GM19043 (cell line): ENCODE results near the gene NDRG4.
"Not testable (repeated sequence)": the region's sequence is repeated elsewhere in the genome, so short reads cannot be mapped to it uniquely, and the experiment has no call there.

Experiments
- ATAC-seq: cut with Tn5 transposase; IDR thresholded peaks from one replicate; pipeline ENCODE4 v1.9.1; 2021; ENCODE audit warnings: low read depth; ENCODE audit not compliant: unreplicated experiment

The NDRG4 gene

DNA sequence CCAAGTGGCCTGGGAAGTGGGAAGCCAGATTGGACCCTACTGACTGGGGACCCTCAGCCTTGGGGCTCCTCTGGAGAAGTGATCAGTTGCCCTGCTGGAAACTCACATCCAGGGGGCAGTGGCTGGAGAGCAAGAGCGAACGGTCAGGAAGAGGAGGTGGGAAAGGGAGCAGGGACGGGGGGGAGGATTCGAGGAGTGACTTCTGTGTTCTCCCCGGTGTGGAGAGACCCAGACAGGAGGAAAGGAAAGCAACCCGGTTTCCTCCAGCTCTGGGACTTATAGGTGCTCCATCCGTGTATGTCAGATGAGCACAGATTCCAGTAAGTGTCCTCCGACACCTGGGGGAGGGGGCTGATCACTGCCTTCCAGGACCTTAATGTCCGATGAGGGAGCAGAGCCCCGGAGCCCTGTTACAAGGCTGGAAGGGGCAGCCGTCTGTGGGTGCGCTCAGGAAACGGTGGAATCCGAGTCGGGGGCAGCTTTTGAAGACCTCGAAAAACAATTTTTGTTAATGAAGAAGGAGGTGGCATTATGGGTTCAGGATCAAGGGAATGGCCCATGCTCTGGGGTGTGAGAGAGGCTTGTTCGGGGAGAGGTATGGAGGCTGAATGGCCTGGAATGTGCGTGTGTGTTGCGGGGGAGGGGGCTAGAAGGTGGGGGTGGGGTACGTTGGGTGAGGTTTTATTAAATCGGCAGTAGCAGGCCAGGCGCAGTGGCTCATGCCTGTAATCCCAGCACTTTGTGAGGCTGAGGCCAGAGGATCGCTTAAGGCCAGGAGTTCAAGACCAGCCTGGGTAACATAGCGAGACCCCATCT lies 34.8 kb upstream of the NDRG4 start:
- ATAC-seq: no peak

DNA sequence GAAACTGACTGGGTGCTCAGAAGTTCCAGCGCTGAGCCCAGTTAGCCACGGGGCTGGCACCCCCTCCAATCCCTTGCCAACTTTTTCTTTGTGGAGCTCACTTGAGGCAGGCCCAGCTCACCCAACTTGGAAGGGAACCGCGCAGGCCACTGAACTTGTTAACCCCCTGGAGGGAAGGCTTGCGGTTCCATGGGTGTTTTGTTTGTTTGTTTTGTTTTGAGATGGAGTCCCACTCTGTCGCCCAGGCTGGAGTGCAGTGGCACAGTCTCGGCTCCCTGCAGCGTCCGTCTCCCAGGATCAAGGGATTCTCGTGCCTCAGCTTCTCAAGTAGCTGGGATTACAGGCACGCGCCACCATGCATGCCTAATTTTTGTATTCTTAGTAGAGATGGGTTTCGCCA lies 34.1 kb upstream of the NDRG4 start:
- ATAC-seq: no peak

DNA sequence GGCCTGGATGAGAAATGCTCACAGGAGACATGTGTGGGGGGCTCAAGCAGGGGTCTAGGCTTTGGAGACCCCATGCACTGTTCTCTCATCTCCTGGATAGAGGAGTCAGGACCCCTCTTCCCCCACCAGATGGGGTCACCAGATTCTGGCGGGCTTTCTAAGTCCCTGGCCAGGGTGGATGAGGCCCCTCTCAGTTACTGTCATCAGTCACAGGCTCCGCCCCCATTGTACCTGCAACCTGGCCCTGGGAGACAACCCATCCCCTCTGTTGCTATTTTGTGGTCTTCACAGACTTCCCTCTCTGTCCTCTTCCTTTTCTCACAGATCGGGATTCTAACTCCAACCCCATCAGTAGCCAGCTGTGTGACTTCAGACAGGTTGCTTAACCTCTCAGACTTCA lies 33.5 kb upstream of the NDRG4 start:
- no peak for ATAC-seq

DNA sequence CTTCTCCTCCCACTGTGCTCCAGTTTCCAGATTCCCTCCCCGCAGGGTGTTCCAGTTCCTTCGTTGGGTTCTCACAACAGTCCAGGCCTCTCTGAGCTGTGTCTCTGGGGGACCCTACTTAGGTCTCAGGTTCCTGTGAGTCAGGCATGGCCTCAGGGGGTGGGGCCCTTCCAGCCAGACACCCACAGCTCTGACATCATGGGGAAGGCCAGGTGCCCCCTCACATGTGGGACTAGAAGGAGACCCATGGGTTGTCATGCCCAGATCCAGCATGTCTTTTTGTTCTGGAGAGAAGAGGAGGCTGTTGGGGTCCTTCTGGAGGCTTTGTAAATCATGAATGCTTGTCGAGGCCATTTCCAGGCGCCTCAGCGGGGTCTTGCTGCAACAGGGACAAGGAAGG lies 32.0 kb upstream of the NDRG4 start:
- ATAC-seq: no peak

DNA sequence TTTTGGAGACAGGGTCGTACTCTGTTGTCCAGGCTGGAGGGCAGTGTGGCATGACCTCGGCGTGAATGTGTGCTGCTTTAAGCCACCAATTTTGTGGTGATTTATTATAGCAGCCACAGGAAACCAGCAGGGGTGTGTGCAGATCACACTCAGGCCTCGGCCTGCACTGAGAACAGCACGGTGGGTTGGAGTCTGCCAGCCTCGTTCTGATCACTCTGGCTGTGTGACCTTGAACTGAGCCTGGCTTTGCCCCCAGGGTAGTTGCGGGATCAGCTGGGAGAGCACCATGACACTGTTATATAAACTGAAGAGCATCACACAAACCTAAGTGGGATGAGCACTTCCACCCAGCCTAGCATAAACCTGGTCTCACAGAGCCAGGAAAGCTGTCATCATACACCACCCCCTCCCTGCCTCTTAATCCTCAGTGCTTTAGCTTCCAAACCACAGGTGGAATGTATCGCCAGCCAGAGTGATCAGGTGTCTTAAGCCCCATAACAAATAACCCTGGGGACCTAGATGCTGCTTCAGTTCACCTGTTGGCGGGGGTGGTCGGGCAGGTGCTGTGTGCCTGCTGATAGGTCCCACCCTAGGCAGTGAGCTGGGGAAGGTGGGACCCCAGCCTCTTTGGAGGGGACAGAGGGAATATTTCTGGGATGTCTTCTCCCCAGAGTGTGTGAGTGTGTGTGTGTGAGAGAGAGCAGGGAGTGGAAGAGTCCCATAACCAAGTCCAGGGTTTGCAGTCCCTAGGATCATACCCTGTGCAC lies 28.6 kb upstream of the NDRG4 start:
- no peak for ATAC-seq

DNA sequence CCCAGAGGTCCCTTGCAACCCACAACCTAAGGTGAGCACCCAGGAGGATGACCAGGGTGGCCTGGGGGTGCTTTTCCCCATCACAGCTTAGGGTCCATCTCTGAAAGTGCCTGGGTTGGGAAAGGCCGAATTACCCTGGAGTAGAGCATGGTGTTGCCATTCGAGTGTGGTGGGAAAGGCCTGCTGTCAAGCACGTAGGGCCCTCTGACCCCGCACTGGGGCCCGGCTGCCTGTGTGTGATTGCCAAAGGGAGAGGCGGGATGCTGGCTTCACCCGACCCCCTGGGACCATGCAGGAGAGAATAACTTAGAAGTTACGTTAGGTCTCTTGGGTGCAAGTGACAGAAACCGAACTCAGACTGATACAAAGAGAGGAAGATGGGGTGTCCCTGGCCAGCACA lies 27.7 kb upstream of the NDRG4 start:
- ATAC-seq: no peak

DNA sequence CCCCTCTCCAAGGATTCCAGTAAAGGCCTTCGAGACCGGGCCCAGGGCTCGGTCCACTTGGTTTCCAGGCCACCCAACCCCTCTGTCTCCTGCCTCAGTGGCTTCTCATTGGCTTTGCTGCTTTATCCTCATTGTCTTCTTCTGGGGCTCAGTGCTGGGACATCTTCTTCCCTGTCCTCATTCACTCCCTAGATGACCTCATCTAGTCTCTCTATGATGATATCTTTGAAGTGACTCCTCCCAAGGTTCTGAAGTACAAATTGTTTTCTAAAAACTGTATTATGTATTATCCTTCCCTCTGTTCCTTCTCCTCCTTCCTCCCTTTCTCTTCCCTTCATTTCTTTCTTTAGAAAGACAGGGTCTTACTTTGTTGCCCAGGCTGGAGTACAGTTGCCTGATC lies 27.1 kb upstream of the NDRG4 start:
- ATAC-seq: no peak

DNA sequence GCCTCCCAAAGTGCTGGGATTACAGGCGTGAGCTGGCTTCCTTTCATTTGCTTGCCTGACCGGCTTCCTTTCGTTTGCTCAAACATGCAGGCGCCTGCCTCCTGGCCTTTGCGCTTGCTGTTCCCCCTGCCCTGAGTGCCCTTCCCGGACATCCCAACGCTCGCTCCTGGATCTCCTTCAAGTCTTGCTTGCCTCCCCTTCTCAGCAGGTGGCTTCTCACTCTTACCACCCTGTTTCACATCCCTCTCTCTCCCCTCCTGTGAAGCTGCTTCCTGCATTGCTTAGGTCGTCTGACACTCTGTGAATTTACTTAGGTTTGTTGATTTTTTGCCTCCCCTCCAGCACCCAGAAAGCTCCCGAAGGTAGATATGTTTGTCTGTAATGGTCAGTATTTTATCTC lies 25.6 kb upstream of the NDRG4 start:
- ATAC-seq: no peak

DNA sequence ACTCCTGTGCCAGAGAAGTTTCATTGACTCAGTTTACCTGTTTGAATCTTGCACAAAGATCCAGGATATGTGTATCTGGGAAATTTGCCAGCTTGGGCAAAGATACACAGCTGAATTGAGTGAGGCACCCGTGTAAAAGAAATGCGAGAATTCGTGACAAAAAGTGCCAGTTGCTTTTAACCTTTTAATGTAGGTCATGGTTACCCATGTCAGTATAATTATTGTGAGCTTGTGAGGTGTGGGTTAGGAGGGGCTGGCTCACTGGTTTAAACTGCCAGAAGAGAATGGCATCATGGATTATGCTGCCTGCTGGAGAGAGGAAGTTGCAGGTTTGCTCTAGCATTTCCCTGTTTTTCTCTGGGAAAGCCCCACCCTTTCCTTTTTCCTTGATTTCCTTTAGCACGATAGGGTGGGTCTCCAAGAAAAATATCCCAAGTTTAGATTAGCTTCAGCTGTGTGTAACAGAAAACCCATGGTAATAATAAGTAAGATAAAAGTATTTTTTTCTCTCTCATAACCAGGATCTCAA lies 24.8 kb upstream of the NDRG4 start:
- no peak for ATAC-seq

DNA sequence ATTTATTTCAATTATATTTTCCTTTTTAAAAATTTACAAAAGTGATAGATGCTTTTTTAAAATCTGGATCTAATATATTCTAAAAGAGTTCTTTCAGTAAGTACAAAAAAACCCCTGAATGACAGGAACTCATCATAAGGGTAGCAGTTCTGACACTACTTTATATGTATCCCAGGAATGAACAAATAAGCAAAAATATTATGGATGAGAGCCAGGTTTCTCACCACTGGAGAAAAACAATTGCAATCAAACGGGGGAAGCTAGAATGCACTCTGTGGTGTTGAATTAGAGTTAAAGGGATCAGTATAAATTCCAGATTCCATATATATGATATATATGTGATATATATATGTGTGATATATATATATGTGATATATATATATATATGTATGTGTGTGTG lies 23.2 kb upstream of the NDRG4 start:
- no peak for ATAC-seq

DNA sequence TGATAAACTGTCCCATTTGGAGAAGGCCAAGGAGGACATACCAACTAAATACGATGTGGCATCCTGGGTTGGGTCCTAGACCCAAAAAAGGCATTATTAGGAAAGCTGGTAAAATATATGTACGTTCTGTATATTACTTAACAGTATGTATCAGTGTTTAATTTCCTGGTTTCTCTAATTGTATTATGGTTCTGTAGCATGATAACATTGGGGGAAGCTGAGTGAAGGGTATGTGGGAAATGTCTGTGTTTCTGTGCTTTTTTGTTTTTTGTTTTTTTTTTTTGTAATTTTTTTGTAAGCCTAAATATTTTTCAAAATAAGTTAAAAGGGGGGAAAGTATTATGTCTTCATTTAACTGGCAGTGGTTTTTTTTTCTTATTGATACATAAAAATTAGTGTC lies 21.5 kb upstream of the NDRG4 start:
- ATAC-seq: no peak

DNA sequence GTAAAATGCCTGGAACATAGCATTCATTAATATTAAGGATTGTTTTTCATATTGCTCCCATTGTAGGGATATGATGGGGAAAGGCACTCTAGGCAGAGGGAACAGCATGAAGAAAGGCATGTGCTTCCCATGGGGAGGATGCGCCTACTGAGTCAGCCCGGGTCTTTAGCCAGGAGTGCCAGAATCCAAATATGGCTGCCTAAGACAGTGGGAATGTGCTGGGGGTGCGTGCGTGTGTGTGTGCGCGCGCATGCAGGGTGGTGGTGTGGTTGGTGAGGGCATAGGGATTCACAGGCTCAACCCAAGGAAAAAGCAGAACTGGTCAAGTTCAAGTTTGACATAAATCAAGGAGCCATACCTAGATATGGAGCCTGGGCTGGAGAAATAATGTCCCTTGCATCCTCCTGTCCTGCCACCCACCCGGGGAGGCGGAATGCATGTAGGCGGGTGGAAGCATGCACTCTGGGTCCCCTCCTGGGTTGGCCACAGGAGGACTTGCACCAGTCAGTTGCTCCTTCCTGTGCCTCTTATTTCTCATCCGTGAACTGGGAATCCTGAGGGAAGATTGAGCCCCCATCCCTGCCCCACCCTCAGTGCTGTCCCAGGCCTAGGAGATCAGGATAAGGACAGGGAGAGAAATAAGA lies 18.6 kb upstream of the NDRG4 start:
- ATAC-seq: no peak

DNA sequence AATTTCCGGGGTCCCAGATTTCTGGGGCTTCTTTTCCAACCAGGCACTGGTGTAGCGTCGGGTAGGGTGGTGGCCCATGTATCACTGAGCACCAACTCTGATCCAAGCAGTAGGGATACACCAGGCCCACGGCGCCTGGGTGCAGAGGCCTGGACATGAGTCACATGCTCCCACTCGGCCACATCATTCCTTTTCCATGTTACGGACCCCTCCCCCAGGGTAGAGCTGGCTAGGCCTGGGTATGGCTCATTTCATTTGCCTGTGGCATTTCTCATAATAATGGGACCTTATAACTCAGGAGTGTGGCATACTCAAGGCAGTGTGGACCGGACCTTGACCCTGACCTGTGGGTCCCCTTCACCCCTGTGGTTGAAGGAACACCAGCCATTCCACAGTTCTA lies 18.0 kb upstream of the NDRG4 start:
- ATAC-seq: no peak

DNA sequence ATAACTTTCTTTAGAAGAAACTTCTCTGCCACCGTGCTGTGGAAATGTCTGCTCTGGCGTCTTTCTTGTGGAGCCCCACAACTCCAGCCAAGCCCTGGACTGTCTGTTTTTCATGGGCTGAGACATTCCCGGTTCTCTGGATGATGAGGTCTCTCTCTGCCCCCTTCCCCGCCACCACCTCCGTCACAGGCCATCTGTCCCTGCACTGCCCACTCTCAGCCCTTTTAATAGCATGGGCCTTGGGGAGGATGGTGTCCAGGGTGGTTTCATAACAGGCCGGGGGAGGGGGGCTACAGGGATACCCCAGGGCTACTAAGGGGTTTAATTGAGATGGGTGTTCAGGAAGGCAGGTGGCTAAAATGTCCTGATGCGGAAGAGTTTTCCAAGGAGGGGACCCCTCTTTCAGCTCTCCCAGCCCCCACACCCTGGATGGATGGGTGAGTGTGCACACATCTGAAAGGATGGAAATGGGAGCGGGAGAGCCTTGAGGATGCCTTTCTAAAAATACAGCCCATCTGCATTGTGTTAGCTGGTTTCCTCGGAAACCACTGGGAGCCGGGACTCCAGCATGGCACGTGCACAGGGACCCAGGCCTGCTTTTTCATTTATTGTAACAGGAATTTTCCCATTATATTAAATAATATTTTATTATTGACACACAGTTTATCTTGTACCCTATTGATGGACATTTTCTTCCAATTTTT lies 14.6 kb upstream of the NDRG4 start:
- no peak for ATAC-seq

DNA sequence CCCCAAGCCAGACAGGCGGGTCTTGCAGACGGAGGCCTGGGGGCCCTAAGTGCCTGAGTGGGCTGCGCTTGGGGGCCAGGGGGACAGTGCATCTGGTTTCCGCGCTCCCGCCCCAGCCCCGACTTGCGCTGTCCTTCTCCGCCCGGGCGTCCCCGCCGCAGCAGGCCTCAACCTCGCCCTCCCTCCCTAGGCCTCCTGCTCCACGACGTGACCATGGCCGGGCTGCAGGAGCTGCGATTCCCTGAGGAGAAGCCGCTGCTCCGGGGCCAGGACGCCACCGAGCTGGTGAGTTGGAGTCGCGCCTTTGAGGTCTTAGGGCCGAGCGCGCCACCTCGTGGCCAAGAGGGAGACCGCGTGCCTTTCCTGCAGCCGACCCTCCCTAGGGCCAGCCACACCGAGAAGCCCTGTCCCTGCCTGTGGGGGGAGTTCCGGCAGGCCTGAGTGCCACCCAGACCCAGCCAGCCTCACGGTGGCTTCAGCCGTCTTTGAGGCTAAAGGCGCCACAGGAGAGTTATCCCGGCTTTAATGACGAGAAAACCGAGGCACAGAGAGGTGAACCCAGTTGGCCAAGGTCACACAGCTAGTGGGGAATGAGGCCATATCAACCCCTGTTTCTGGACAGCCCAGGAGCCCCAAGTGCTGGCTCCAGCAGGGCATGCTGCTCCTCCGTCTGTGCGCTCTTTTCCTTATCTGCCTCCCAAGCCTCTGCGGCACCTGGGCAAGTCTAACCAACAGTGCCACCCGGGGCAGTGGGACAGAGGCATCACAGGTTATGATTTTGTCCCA lies 12.2 kb upstream of the NDRG4 start:
- ATAC-seq: no peak

DNA sequence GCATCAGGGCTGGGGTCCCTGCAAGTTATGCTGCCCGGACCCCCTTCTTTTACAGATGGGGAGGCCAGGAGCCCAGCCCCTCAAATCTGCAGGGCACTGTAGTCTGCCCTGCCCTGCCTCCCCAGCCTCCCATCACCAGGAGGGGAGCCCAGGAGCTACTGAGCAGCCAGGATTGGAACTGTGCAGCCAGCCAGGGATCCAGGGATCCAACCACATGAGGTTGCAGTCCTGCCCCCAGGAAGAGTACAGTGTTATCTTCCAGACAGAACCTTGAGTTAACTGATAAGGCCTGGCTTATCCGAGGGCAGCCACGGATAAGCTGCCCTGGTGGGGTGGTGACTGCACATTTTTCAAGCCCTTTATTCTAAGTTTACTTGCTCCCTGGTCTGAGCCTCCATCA lies 11.4 kb upstream of the NDRG4 start:
- ATAC-seq: no peak

DNA sequence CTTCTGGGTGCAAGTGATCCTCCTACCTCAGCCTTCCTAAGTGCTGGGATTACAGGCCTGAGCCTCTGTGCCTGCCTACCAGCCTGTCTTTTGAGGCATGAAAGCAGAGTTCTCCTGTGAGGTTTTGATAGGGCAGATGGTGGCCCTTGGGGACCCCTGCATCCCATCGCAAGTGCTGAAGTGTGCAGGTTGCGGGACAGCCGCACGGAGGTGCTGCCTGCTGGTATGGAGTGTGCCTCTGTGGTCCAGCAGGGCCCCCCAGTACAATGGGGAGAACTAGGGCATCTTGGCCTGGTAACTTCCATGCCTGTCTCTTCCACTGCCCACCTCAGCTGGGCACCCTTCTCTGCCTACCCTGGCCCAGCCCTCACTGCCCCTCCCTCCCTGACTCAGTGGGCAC lies 9.9 kb upstream of the NDRG4 start:
- ATAC-seq: no peak

DNA sequence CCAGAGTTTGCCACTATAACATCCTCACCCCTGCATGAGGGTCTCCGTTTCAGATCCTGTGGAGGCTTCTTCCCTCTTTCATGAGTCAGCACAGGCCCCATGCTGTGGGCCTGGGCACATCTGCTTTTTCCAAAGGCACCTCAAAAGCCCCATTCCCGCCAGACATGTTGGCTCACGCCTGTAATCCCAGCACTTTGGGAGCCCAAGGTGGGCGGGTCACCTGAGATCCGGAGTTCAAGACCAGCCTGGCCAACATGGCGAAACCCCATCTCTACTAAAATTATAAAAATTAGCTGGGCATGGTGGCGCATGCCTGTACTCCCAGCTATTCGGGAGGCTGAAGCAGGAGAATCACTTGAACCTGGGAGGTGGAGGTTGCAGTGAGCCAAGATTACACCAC lies 9.4 kb upstream of the NDRG4 start:
- ATAC-seq: not testable (repeated sequence)

DNA sequence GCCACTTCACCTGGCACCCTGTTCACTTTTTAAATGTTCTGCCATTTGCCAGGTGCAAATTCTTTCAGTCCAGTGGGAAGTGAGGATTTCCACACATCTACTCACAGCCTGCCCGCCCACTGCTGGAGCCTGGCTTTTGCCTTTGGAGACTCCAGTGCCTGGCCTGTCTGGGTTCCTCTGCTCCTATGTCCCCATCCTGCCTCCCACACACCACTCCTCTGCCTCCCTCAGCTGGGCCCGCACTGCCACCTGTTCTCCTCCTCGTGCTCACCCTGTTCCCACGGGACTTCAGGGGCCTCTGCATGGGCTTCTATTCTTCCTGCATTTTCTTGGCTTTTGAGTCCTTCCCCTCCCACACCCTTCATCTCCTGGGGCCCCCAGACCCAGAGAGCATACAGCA lies 7.9 kb upstream of the NDRG4 start:
- ATAC-seq: no peak

DNA sequence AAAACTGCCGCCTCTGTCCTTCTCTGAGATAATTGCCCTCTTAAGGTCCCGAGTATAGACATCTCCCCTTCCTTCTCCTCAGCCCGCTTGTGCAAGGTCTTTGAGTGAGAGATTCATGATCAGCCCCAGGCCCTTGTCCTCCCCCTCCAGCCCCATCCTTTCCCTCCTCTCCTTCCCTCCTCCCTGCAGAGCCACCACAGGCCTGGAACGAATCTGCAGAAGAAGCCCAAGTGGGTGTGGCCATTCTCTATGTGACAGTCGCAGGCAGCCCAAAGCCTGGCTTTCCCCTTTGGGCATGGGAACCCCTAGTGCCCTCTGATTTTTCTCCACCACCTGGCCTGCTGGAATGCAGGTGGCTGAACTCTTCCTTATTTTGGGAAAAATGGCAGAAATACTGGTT lies 7.2 kb upstream of the NDRG4 start:
- ATAC-seq: no peak
